GM19438 (cell line): Measurements from ENCODE around the gene CBLB.
"Not testable (repeated sequence)": the region's sequence is repeated elsewhere in the genome, so short reads cannot be mapped to it uniquely, and the experiment has no call there.

Source experiments
- ATAC-seq: cut with Tn5 transposase; IDR thresholded peaks from one replicate; pipeline ENCODE4 v1.9.1; 2021; ENCODE audit warnings: low read depth; ENCODE audit not compliant: unreplicated experiment

The CBLB gene

DNA sequence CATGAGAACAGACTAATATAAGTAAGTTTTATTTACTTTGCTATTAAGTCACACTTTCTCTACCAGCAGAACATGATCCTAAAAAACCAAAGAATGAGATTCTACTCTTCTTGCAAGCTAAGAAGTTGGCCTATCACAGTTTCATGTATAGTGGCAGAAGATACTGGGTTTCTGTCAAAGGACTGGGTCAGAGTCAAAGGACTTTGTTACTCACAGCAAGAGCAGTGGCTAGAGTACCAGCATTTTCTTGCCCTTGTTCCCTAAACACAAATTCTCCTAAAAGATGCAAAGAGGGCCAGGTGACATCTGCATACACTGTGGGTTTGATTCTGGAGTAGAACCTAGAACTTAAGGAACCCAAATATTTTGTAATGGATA lies 105.2 kb downstream of the CBLB start:
- ATAC-seq = no peak

DNA sequence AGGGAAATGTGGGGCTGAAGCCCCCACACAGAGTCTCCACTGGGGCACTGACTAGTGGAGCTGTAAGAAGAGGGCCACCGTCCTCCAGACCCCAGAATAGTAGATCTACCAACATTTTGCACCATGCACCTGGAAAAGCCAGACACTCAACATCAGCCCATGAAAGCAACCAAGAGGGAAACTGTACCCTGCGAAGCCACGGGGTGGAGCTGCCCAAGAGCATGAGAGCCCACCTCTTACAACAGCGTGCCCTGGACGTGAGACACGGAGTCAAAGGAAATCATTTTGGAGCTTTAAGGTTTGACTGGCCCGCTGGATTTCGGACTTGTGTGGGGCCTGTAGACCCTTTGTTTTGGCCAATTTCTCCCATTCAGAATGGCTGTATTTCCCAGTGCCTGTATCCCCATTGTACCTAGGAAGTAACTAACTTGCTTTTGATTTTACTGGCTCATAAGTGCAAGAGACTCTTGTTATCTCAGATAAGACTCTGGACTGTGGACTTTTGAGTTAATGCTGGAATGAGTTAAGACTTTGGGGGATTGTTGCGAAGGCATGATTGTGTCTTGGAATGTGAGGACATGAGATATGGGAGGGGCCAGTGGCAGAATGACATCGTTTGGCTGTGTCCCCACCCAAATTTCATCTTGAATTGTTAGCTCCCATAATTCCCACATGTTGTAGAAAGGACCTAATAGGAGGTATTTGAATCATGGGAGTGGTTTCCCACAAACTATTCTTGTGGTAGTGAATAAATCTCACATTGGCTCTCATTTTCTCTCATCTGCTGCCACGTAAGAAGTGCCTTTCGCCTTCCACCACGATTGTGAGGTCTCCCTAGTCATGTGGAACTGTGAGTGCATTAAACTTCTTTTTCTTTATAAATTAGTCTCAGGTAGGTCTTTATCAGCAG lies 105.8 kb downstream of the CBLB start:
- no peak for ATAC-seq

DNA sequence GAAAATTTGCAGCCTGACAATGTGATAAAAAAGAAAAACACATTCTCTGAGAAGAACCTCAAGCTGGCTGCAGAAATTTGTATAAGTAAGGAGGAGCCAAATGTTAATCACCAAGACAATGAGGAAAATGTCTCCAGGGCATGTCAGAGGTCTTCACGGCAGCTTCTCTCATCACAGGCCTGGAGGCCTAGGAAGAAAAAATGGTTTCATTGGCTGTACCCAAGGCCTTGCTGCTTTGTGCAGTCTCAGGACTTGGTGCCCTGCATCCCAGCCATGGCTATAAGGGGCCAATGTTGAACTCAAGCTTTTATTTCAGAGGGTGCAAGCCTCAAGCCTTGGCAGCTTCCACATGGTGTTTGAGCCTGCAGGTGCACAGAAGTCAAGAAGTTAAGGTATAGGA lies 106.6 kb downstream of the CBLB start:
- not testable (repeated sequence) for ATAC-seq

DNA sequence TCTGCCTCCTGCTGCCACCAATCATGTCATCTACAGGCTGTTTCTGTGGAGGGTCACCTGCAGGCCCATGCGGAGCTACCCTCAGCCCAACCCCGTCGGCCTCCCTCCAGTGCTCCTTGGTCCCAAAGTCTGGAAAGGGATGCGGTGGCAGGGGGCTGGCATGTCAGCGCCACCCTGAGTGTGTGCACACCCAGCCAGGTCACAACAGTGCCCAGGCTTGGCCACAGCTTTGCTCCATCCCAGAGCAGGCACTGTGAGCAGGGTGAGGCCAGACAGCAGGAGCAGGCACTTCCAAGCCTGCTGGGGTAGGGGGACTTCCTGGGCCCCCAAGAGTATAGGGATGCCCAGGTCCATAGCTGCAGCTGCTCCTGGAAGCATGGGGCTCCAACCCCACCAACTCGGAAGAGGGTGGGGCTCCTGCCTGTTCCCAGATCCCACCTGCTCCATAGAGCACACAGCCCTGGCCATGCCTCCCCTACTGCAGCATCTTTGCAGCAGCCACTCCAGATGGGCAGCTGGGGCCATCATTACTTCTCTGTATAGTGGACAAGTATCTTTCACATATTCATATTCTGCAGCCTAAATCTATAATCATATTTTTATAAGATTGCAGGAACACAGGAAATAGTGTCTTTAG lies 109.3 kb downstream of the CBLB start:
- no peak for ATAC-seq

DNA sequence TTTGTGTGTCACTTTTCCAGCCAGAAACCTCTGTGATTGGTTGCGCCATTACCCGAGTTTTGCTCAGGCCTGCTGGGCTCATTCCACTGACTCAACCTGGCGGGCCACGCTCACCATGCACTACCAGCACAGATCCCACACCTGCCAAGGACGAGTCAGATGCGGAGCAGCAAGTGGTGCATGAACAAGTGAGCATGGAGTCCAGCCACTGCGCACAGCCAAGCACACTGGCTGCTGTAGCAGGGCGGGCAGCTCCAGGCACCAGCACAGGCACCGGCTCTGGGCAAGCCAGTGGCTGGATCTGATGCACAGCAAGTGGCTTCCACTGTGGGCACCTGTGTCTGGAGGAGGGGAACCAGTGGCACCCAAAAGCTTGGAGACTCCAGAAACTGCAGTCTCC lies 110.4 kb downstream of the CBLB start:
- ATAC-seq = no peak

DNA sequence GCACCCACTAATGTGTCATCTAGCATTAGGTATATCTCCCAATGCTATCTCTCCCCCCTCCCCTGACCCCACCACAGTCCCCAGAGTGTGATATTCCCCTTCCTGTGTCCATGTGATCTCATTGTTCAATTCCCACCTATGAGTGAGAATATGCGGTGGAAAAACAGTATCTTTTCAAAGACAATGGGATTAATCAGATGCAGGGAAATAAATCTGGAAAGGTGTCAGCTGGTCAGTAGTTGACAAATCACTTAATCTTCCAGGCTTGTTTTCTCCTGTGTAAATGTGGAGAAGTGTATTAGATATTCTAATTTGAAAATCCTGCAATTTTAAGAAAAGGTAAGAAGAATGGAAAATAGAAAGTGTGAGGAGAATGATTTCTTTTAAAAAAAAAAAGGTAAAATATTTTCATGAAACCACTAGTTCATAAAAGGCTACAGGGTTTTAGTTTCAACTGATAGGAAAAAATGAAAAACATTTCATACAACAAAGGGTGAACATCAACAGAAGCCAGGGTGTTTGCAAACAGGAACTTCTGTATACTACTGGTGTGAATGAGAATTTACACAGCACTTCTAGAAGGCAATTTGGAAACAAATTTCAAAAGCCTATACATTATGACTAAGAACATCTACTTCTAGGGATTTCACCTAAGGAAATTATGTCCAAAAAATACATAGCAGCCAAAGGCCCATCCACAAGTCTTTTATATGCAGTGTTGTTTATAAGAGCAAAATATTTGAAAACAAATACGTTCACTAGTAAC lies 113.5 kb downstream of the CBLB start:
- no peak for ATAC-seq

DNA sequence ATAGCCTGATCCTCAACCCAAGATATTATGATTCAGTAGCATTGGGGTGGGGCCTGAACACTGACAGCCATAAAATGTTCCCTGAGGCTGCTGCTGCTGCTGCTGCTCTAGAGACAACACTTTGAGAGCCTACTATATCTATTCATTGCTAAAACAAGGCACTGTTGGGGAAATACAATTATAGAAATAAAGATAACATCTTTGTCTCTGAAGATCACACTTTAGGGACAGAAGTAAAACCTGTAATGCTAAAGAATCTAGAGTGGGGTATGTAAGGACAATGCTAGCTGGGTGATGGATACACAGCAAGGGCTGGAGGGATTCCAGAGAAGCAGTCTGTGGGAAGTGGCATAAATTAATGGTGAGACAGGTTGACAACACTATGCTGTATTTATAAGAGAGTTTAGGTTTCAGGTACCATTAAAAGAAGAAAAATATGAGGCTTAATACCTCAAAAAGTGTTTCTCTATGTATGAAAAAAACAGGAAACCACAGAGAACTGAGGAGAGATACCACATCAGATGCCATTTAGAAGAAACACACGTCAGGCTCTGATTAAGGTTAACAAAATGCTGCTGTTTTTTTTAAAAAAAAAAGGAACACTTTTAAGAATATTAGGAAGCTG lies 115.9 kb downstream of the CBLB start:
- ATAC-seq = no peak

DNA sequence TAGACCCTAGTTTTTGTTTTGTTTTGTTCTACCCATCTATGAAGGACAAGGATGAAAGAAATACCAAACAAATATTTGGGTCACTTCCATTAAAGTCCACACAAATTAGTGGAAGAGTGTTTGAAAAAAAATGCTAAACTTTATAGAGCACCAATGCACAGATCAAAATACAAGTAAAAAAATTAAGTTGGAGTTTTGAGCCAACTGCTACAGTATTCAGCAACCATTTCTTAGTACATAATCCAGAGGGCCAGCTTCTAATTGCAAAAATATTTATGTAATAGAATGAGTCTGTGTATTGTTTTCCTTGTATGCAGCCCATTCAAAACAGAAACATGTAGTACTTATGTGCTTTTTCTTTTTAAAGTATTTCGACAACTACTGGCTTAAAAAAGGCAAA lies 121.1 kb downstream of the CBLB start:
- ATAC-seq = no peak

DNA sequence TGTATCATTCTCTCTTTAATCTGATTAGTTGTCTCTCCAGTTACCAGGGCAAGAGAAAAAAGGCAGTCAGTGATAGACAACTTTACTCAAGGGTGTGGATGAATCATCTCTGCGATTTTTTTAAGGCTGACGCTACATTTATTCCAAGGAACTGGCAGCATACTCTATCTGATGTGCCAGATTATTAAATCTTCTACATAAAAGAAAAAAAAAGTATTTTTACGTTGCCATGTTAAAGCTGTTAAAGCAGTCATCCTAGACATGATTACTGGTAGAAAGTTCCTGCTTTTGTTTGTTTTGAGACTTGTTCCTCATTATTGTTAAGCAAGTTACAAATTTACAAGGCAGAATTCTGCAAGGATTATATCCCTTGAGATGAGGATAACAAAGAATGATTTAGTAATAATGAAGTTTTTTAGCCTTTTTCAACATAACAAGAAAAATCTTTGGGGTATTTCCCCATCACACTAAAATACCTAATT lies 121.7 kb downstream of the CBLB start:
- no peak for ATAC-seq

DNA sequence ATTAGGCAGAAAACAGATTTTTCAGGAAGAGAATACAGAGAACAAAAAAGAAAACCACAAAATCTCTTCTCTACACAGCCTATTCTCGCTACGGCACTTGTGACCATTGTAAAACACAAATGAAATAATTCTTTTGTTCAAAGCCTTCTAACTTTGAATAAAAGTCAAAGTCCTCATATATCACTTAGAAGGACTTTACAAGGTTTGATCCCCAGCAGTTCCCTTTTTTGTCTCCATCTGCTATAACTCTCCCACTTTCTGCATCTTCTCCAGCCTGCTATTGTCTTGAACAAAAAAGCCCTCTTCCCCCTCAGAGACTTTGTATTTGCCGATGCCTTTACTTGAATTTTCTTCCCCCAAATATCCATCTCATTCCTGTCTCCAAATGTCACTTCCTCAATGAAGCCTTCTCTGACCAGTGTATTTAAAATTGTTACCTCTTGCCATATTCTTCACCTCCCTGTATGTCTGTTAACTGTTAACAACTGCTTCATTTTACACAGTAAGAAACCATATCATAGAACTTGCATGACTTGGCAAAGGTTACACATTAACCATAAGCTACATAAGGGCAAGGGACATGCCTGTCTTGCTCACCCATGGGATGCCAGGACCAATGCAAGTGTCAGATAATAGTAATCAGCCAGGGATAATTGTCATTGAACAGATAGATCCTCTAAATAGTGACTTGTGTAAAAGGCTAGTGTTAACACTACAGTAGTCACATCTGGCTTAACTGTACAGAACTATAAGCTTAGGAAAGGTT lies 122.4 kb downstream of the CBLB start:
- ATAC-seq = peak; percentile 76

DNA sequence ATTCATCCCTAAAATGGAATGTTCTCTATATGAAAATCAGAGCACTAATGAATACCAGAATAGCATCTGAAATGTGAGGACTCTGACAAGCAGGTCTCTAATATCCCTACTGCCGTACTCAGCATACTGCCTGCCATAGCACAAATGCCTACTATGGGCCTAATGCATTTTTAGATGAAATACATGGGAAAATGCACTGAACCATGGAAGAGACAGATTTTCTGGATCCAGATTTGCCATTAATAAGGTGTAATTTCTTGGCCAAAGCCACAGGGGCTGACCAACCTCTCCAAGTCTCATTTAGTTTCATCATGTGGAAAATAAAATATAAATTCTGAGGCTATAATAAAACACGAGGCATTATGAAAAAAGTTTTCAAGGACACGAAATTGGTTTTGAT lies 123.8 kb downstream of the CBLB start:
- ATAC-seq = no peak

DNA sequence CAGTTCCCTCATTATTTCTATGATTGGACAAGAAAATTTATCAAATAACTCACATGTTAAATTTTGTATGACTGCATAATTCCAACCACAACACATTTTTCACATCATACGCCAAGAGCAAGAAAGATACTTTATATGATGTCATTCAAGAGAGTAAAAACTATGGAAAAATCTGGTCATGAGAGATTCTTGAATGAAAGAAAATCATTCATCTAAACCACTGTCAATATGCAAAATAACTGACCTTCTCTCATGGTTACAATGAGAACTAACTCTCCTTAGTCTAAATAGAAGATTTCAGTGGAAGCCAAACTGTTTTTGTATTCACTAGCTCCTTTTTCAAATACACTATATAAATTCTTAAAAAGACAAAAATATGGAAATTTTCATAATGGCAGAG lies 124.6 kb downstream of the CBLB start:
- no peak for ATAC-seq

DNA sequence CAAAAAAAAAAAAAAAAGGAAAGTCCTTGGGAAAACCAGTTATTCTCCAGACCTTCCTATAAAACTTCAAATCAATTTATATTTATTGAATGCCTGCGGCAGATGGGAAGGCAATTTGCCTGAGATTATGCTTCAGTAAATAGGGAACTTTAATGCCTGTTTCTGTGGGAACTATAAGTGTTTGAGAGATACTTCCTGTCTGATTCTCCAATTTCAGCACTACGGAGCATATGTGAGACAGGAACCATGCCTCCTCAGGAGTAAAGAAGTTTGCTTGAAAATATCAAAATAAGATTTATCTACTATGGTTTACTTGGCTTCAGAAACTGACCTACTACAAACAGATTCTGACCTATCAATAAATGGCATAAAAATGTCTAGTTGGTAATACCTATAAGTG lies 135.5 kb downstream of the CBLB start:
- no peak for ATAC-seq

DNA sequence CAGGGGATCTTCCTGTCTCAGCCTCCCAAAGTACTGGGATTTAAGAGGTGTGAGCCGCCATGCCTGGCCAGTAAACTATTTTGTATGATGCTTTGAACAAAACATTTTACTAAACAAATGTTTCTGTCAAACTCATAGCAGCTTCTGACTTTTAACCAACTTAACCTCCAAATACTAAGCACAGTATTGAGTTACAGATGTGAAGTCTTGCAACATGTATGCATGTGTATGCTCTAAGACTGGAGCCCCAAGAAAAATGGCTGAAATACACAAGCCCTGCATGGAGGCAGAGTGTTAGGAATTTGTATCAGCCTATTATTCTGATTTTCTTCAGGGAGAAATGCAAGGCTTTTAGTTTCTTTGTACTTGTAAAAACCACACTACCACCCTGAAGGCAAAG lies 137.1 kb downstream of the CBLB start:
- ATAC-seq = no peak

DNA sequence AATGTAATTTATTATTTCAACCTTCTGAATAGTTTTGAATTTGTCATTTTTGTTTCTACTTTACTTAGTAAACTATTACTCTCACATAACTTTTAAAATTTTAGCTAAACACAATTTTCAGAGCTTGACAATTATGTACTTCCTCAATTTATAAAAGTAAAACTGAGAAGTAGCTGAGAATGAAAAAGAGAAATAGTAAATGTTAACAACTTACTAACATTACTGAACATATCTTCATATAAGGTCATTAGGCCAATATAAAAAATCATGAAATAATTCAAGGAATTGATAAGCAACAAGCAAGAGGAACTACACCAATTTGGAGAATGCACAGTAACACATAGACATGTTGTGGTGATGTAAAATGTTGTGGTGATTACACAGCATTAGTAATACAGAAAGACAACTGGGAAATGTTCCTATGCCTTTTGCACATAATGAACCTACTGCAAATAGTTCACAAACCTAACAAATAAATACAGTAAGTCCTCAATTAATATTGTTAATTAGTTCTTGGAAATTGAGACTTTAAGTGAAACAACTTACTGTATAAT lies 137.9 kb downstream of the CBLB start:
- no peak for ATAC-seq

DNA sequence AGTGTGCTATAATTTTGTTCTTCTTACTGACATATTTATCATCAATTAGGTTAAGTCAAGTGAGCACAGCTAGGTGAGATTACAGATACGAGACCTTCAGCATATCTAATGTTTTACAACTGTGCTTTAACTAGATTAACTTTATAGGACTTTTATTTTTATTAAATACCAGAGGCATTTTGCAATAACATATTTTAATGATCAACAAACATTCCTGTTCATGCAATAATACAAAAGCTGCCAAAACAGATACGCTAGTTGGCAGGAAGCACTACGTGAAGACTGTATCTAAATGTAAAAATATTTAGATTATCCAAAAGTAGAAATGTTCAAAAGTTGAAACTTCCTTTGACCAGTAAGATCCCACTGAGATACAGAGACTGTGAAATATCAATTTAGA lies 139.1 kb downstream of the CBLB start:
- no peak for ATAC-seq

DNA sequence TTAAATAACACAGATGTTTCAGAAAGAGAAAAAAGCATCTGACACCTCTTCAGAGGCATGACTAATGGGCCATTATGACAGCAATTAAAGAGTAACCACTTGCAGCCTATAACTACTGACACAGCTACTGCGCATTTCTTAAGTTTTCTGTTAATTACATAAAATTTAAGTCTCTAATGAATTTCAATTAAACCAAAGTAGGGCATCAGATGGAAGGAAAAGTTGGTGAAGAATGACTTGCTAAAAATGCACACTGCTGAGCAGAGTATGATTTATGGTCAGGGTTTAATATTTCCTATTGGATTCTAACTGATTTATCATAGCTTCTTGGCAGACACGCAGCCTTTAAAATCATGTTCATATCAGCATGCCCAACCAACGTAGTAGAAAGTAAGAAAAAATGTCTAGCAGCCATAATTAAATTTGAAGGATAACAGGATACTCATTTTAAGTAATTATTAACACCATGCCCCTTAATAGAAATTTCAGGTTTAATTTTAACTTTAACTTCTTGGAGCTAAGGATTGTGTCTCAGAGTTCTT lies 140.0 kb downstream of the CBLB start:
- no peak for ATAC-seq

DNA sequence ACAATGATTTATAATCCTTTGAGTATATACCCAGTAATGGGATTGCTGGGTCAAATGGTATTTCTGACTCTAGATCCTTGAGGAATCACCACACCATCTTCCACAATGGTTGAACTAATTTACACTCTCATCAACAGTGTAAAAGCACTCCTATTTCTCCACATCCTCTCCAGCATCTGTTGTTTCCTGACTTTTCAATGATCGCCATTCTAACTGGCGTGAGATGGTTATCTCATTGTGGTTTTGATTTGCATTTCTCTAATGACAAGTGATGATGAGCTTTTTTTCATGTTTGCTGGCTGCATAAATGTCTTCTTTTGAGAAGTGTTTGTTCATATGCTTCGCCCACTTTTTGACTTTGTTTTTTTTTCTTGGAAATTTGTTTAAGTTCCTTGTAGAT lies 141.8 kb downstream of the CBLB start:
- not testable (repeated sequence) for ATAC-seq

DNA sequence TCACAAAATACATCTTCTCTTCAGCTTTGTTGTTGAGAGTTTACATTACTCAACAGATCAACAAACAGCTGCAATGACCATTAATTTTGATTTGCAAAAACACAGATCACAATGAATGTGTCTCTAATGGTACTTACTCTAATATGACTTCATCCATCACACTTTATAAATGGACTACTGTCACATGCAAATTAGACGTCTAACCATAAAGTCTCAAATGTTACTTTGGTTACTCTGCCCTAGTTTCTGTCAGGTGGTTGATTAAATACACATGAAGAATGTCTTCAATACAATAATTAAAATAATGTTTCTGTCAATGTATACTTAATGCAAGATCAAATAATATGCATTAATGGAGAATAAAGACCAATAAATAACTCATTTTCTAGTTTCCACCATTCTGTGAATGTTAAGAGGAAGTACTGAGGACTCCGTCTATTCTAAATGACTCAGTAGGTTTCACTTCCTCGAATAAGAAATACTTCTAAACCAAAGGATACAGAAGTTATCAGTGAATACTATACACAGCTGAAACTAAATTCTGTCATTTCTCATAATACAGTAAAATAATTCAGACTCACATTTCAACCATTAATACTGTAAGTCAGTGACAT lies 145.8 kb downstream of the CBLB start:
- ATAC-seq = peak; percentile 99
